NCI-H2081 (cell line): ENCODE results near the gene CNNM1.

Experiments used
- DNase-seq, 2 experiments: peaks; one replicate each; lab custom pipeline; 2025; lab: John Stamatoyannopoulos, UW

The CNNM1 gene

DNA sequence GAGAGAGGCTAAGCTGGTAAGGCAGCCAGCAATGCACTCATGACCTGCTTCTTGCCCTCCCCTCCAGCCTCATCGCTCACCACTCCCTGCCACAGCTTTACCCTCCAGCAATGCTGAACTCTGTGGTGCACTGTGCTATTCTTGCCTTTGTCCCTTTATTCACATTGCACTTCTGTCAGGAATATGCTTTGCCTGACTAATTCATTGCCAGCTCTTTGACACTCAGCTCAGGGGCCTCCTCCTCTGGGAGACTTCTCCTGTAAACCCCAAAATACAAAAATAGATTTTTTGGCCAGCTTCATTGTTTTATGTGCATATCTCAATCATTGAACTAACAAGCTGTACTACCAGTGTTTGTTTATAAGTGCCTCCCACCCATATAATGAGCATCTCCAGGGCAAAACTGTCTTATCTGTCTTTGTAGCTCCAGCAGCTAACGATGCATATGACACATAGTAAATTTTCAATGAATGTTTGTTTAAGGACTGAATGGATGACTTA is 8.2 kb downstream of the CNNM1 start:
- DNase-seq = peak in 1 of 2 experiments; percentile 34

DNA sequence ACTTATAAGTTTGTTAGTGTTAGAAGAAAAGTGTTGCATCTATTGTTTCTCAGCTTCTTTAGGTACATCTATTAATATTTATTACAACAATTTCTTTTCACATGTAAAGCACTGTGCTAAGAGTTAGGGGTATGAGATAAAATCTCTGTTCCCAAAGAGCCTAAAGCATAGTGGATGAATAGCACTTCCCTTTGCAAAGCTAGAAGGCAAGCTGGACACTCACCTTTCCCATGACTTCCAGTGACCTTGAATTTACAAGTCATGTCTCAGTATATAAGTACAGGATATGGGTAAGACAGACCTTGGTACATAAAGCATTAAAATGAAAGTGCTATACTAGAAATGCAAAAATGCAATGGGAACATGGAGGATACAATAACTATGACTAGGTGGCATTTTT is 8.7 kb downstream of the CNNM1 start:
- no peak for DNase-seq

DNA sequence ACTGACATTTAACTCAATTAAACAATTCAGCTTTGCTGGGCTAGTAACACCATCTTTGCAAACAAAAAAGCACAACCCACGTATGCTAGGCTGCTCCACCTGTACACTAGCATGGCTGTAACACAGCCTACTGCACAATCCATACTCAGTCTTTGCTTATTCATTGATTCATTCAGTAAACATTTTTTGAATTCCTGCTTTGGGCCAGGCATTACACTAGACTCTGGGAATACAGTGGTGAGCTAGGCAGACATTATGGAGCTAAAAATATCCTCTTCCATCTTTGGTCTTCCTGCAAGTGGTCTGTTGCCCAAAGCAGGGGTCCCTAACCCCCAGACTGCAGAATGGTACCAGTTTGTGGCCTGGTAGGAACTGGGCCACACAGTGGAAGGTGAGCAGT is 9.9 kb downstream of the CNNM1 start:
- no peak for DNase-seq

DNA sequence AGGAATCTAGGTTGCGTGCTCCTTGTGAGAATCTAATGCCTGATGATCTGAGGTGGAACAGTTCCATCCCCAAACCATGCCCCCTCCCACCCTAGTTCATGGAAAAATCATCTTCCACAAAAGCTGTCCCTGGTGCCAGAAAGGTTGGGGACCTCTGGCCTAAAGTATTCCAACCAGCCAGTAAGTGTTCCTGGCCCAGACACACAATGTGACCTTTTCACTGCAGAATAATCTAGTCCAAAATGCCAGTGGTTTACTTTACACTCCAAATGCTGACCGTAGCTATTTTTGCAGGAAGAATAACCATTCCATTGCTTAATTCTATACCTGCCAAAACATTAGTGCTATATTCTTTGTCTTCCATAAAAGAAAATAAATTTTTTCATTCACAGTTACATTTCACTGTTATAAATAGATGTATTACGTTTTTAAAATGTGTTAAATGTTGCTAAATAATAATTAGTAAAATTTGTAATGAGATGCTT is 10.4 kb downstream of the CNNM1 start:
- DNase-seq = no peak

DNA sequence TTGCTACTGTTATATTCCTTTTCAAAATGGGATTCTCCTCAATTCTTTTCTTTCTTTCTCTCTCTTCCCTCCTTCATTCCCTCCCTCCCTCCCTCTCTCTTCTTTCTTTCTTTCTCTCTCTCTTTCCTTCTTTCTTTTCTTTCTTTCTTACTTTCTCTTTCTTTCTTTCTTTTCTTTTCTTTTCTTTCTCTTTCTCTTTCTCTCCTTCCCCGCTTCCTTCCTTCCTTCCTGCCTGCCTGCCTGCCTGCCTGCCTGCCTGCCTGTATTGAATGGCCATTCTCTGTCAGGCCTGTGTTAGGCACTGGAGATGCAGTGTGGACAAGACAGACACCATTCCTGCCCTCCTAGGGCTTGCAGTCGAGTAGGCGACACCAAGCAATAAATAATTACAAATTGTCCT is 11.5 kb downstream of the CNNM1 start:
- no peak for DNase-seq

DNA sequence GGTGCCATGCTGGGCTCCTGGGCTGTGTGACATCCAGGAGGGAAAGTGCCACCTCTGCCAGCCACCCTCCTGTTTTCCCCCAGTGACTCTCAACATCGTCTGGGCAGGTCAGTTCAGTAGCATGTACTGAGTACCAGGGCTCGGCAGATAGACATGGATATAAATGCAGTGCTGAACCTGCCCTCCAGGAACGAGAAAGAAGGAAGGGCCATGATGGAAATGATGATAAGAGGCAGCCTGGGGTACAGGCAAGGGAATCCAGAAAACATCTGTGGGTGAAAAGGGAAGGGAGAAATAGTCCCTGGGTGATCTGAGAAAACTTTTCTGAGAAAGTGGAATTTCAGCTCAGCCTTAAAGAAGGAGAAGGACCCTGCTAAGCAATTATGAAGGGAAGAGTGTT is 12.1 kb downstream of the CNNM1 start:
- DNase-seq = no peak

DNA sequence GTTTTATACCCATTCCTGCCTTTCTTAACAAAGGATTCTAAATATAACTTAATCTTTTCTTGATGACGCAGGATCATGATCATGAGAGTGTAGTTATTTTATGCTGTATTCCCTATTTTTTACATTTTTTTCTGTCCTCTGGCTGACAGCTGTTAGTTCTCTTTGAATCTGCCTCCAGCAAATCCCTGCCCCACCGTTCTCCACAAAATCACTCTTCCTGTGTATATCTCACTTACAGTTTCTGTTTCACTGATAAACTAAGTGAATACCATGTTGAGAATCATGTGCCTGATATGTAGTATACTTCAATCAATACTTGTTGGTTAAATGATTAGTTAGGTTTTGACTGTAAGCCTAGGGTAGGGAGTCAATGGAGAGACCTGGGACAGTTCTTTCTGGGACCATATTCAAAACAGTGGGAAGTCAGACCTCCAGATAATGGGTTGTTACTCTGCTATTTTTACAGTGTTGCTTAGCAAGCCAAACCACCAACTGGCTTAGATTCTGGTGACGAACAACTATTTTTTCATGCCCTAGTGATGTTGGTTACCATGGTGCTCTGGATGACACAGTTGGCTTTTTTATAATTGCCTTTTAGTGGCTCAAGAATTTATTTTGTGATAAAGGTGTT is 12.8 kb downstream of the CNNM1 start:
- peak in 1 of 2 experiments; percentile 52 for DNase-seq

DNA sequence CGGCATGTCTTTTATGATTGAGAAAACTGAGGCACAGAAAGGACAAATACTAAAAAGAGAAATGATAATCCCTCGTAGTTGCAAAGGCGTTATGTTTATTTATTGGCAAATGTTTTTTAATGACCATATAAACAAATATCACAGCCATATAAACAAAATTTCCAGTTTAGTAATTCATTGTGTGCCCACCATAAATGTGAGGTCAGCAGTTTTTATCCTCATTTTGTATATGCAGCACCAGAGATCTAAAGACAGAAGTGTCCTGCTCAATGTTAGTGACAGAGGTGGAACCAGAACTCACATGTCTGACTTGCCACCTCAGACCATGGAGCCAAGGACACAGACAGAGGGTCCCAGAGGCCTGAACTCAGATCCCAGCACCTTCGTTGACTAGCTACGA is 14.1 kb downstream of the CNNM1 start:
- no peak for DNase-seq

DNA sequence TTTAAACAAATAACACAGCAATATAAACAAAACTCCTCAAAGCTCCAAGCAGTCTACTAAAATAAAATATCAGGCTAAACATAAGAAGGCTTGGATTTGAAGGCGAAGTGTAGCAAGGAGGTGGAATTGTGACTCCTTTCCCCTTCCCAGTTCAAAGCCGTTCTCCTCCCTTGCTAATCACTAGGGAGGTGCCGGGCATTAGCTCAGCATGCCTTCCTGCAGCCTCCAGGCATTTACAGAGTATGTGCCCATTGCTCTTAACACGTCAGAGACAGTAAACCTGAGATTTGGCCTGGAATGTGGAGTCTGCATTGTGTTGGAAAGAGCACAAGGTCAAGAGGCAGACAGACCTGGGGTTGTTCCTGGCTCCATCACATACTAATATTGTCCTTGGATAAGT is 15.6 kb downstream of the CNNM1 start:
- peak in 1 of 2 experiments; percentile 21 for DNase-seq

DNA sequence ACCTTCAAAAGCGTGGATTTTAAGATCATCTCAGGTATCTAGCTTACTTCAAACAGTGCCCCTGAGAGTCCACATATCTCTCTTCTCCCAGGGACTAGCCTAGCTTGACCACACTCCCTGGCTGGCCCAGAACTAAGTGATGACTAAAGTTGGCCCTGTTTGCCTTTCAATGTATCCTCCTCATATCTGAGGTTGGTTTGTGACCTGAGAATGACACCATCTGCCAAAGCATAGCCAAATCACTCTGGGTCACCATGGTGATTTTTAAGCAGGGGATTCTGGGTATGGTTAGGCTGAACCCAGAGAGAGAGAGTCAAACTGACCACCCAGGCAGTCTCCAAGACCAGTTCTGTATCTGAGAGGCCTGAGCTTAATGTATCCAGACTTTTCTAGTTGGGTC is 16.2 kb downstream of the CNNM1 start:
- DNase-seq = no peak

DNA sequence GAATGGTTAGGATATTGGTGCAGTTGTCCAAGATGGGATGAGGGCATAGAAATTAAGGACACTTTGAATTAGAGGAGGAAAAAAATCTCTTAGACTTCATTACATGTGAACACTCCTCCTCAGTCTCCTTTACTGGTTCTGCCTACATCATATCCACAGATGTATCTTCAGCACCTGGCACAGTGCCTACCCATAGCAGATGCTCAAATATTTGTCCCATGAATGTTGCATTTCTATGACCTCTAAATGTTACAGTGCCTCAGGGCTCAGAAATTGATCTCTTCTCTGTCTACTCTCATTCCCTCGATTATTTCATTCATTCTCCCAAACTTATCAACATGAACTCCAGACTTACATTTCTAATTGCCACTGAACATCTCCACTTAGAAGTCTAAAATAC is 17.1 kb downstream of the CNNM1 start:
- DNase-seq = peak in 1 of 2 experiments; percentile 28

DNA sequence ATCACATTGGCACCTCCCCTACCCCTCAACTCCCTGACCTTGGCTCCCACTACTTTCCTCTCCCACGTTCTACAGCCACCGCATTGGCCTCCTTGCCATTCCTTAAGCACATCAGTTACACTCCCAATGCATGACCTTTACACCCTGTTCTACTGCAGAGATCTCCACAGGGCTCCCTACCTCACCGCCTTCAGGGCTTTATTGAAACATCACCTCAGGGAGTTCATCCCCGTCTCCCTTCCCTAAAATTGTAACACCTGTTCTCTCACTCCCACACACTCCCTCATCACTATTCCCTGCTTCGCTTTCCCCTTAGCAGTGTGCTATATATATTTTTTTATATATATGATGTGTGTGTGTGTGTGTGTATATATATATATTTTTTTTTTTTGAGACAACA is 18.5 kb downstream of the CNNM1 start:
- no peak for DNase-seq

DNA sequence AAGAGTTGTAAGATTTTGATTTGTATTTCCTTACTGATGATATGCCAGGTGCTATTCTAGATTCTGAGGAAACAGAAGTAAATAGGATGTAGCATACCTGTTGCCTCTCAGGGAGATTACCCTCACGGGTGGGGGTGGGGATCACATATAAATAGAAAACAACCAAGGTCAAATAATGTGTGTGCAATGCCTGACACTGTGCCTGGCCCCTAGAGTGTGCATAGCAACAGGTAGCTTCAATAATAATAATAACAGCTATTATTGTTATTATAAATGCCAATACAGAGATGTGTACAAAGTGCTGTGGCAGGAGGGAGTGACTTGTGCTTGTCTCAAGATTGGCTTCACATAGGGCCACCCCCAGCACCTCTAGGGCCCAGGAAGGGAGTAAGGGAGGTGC is 24.0 kb downstream of the CNNM1 start:
- DNase-seq = no peak

DNA sequence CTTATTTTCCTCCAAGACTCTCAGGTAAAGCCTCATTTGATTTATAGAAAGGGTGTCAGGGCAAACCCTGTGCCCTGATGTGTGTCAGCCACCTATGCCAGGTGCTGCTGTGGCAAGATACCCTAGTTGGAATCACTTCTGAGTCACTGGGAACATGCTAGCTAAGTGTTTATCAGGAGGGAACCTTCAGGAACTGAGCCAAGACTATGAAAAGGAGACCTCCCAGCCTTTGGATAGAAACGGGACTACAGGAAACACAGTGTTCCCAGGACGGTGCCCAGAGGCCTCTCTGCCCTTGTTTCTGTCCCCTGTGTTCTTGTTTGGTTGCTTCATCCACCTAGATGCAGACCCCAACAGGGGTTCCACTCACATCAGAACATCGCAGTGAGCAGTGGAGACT is 28.5 kb downstream of the CNNM1 start:
- DNase-seq = no peak

DNA sequence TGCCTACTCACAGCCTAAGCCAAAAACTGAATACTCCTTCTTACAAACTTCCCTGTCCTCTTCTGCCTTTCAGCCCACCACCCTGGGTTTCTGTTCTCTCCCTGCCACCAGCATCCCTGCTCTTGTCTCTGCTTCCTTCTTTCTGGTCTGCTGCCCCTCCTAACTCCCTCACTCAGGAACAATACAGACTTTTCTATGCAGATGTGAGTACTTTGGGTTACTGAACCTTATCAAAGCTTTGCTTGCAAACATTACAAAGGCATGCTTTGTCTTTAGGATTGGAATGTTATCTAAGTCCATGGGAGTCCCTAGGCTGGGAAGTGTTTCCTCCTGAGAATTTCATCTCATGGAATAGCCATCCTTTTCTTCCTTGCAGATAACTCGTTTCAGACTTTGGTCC is 28.9 kb downstream of the CNNM1 start:
- no peak for DNase-seq

DNA sequence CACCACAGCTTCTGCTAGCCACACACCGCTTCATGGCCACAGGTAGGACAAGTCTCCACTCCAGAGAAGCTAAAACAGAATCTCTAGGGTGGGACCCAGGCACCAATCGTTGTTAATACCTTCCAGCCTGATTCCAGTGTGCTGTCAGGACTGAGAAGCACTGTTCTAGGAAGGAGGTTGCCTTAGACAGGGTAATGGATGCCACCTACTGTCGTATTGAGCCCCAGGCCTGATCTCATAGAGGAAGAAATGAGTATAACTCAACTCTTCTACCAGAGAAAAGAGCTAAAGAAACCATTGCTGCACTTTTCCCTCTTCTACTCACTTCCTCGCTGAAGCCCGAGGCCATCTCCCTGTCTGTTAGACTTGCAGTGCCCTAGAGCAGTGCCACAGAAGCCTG is 31.8 kb downstream of the CNNM1 start:
- no peak for DNase-seq

DNA sequence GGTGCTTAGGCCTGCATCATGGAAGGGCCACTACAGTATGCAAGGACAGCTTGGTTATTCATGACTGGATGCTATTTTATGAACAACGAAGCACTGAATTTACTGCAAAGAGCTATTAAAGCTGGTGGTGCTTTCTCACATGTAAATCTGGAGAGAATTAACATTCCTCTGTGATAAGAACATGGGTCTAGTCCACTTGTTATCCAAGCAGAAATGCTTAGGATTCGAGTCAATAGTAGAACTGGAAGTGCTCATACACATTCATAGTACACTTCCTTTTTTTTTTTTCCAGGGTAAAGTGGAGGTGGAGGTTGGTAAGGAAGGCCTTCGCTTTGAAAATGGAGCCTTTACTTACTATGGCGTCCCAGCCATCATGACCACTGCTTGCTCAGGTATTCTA is 35.0 kb downstream of the CNNM1 start:
- no peak for DNase-seq

DNA sequence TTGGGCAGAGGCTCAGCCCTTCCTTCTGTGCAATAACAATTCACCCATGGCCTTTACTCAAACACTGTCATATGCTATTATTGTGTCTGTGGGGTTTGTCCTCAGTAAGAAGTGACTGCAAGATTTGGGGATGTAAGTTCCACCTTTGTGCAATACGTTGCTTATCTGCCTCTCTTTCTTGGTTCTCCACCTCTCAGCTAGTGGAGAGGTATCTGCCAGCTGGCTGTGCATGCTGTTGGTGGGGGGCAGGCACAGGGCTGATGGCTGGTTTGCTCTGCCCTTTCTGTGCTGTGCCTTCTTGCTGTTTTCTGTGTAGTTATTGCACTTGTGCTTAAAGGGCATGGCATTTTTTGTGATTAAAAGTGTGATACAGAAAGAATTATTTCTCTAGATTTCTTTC is 36.2 kb downstream of the CNNM1 start:
- no peak for DNase-seq

DNA sequence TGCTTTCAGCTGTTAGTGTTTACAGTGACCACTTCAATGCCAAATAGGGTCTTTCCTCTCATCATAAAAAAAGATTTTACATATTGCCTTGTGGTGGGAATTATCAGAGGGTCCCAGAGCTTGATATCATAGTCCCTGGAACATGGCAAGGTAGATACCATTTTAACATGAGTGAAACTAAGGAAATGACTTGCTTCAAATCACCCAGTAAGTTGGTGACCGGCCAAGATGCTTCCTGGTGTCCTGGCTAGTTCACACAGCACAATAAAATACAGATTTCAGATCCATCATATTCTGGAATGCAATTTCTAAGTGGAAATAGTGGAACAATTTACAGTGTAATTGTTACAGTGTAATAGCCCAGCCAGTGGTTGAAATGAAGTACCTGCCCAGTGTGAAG is 36.6 kb downstream of the CNNM1 start:
- DNase-seq = no peak

DNA sequence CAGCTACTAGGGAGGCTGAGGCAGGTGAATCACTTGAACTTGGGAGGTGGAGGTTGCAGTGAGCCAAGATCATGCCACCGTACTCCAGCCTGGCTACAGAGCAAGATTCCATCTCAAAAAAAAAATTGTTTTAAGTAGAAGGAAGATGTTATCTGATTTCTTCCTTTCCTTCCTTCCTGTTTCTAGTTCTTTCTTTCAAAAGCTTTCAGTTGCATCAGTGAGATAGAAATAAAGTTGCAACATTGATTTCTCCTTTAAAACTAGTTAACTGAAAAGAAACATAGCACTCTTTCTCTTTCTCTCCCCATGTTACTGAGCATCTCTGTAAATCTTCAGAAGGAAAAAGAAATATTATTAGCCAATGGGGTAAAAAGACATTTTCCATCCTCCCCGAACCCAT is 37.5 kb downstream of the CNNM1 start:
- DNase-seq = no peak

DNA sequence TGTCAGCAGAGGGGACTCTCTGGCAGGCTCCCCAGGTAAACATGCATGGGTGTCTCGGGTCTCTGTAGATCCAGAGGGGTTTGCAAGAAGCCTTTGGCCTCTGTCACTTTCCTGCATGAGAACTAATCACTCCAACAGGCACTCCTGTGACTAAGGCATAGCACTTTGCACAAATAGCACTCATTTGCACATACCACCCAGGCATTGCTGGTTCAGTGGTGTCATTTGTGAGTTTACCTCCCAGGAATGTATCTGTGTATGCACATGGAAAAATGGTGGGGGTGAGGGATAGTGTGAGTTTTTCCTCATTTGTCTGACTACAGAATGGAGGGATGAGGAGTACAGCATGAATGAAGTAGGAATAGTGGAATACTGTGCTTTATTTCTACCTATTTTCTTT is 39.5 kb downstream of the CNNM1 start:
- DNase-seq = no peak

DNA sequence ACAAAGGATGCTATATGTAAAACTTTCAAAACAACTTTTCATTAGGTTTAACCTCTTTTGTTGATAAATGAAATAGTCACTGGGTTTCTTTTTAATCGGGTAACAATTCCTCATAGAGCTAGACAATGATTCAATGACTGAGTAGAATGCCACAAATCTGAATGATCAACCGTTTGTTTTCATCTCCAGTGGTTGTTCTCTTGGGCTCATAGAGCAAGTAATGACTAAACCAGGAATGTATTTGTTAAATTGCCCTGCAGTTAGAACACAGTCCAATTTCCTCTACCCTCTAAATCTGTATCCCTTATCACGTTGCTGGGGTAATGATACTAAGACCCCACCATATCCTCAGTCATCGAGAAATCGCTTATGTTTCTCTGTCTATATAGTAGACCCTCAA is 40.0 kb downstream of the CNNM1 start:
- DNase-seq = no peak

DNA sequence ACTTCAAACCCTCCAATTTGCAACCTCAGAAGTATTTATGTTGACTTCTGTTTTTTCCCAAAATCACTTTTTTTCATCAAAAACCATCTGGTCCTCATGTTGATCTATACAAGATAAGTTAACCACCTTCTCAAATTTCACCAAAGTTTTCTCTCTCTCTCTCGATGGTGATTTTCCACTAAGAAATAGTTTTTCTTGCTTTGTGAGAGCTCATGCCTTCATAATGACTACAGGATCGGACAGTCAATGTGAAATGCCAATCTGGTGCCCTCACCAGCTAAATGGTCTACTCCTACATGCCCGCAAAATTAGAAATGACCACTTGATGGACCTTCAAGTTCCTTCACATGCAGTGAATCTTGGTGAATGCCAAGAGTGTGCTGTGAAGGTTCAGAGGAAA is 40.4 kb downstream of the CNNM1 start:
- no peak for DNase-seq

DNA sequence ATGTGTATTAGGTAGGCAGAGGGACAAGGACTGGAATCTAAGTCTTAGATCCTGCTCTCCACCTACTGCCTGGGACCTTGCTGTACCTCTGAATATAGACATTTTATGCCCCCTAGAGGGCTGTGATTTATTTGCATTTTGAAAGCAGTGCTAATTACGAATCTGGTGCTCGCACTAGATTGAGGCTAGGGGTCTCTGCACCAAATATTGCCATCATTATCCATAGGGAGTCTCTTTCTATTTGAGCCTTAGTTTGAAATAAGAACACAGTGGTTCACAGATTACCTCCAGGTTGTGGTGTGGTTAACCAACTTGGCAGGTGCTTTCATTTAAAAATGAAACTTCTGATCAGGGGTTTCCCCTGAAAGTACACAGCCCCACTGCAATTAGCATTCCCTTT is 41.8 kb downstream of the CNNM1 start:
- DNase-seq = peak; percentile 7 to 22
